GM15510 (cell line): ENCODE results near the gene OGFRL1.

Experiments used
- POLR2A ChIP-seq: IDR thresholded peaks from 3 replicates; pipeline ENCODE4 v1.6.1; 2011; ENCODE audit warnings: borderline replicate concordance; ENCODE audit not compliant: insufficient read length; ENCODE audit errors: extremely low read depth

OGFRL1 gene

GRCh38 chr6:71268735-71269437, 19.7 kb upstream of the OGFRL1 start:
- no peak for TF ChIP-seq POLR2A

GRCh38 chr6:71277926-71278600, 10.5 kb upstream of the OGFRL1 start:
- no peak for TF ChIP-seq POLR2A

DNA sequence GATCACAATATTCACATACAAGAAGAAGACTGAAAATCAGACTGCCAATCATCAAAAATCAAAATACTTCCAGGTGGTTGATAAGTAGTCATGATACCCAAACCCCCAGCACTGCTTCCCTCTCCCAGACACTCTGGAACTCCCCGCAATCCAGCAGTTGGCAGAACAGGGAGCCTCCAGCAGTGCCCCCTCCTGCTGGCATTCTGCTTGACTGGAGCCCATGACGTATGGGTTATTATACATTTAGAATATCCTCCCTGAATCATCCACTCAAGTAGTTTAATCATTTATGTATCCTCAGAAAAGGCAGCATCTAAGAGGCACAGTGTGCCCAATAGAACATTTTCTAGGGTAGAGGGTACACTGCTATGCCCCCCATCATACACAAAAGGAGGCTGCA, 9.3 kb upstream of the OGFRL1 start:
- no peak for TF ChIP-seq POLR2A

DNA sequence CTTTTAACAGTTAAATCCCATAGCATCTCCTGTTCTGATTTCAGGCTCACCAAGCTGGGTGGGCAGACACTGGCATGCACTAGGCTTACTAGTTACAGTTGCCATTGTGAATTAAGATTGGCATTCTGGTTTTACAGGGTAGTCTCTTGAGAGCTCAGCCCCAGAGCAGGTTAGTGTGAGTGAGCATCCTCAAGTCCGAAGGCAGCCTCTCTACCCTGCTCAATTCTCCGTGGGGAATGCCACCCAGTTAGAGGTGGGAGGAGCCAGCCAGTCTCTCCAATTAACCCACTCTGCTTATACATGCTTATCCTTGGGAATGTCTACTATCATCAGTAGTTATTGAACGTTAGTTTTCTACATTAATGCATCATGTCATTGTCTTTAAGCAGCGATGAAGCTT, 8.9 kb upstream of the OGFRL1 start:
- TF ChIP-seq POLR2A: no peak

DNA sequence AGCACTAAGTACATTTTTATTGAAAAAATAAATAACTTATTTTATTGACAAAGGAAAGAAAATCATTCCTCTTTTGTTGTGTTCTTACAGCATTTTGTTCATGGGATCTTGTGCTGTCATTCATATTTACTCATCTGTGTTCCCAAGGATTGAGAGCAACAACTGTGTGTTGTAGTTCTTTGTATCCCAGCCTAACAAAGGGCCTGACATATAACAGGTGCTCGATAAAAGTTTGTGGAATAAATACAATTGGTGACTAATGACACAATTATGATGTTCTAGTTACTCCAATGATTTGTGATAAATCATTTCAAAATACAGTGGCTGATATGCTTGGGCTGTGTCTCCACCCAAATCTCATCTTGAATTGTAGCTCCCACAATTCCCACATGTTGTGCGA, 7.9 kb upstream of the OGFRL1 start:
- TF ChIP-seq POLR2A: no peak

GRCh38 chr6:71284785-71285184, 3.8 kb upstream of the OGFRL1 start:
- no peak for TF ChIP-seq POLR2A

DNA sequence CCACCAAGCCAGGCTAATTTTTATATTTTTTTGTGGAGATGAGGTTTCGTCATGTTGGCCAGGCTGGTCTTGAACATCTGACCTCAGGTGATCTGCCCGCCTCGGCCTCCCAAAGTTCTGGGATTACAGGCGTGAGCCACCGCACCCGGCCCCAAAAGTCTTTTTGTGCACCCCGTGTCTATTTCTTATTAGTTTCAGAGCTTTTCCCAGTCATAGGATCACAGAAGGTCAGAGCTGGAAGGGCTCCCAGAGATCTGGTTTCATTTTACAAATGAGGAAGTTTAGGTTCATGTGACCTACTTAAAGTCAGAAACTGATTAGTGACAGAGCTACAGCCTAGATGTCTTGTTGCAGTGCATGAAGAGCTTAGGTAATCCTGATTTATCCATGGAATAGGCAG, 1.6 kb upstream of the OGFRL1 start:
- no peak for TF ChIP-seq POLR2A

DNA sequence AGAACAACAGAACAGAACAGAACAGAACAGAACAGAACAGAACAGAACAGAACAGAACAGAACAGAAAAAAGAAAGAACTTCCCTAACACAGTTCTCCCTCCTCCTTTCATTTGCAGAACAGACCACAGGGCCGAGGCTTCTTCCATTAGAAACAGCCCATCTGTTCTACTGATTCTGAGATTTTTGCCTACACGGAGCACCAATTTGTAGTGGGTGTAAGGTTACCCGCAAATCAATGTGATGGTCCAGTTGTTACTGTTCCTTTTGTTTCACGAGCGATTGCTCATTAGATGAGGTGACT, 734 bp upstream of the OGFRL1 start:
- no peak for TF ChIP-seq POLR2A

- TF ChIP-seq POLR2A: no peak
Observed at GRCh38 chr6:71289039-71289801, 609 bp downstream of the OGFRL1 start.

DNA sequence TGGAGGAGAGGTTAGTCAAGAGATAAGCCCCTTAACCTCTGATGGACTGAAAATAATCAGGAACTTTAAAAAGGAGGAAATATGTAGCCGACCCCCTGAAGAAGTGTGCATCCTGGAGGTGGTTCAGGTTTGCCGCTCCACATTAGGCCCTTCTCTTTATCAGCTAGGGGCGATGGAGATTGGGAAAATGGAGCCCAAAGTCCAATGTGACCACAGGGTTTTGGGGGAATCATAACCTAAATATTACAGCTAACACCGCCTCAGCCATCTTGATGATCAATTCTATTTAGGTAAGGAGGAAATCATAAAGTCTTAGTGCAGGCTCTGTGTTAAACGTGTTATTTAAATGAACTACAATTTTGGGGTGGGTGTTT, 1.2 kb downstream of the OGFRL1 start:
- TF ChIP-seq POLR2A: no peak

DNA sequence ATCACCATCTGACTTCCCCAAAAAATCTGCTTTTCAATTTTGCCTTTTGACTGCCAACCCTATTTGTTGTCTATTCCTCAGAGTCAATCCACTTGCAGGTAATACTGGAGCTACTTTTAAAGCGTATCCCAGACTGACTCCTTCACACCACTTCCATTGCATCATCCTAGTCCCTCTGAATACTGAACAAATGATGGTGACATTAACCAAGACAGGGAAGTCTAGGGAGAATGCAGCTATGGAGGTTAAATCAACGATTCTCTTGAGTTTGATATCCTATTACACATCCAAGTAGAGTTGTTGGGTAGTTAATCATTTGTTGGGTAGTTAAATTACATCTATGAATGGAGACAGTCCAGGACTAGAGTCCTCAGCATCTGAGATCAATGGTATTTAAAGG, 2.0 kb downstream of the OGFRL1 start:
- TF ChIP-seq POLR2A: no peak

- no peak for TF ChIP-seq POLR2A
Observed at GRCh38 chr6:71292001-71292400, 3.4 kb downstream of the OGFRL1 start.

DNA sequence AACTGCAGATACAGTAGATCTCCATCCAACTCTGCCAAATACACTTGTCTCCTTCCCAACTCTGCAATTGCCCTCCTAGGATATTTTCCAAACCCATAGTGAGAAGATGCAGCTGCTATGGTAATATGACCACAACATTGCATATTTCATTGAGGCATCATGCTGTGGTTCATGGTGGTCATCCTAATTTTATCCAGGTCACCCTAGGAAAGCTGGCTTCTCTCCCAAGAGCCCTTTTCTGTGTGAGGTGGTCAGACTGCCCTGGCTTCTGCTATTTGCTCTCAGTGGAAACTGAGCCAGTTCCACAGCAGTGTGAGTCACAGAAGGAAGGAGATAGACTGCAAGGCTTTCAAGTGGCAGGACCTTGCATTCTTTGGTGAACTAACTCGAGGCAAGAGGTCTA, 5.5 kb downstream of the OGFRL1 start:
- no peak for TF ChIP-seq POLR2A

DNA sequence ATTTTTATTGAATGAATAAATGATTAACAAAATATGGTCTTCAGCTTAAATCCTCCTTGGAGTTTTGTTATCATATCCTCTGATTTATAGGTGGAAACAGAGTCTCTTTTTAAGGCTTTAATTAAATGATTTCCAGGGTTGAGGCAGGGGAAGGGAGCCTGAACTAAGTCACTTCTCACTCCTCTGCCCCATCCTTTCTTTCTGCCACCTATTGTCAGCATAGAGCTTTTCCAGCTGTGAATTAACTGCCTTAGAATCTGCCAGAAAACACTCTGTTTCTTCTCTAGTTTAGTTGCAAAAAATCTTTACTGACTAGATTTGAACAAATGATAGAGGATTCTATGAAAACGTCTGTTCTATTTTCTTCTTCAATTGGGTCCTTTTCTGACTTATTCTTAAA, 9.8 kb downstream of the OGFRL1 start:
- TF ChIP-seq POLR2A: no peak

DNA sequence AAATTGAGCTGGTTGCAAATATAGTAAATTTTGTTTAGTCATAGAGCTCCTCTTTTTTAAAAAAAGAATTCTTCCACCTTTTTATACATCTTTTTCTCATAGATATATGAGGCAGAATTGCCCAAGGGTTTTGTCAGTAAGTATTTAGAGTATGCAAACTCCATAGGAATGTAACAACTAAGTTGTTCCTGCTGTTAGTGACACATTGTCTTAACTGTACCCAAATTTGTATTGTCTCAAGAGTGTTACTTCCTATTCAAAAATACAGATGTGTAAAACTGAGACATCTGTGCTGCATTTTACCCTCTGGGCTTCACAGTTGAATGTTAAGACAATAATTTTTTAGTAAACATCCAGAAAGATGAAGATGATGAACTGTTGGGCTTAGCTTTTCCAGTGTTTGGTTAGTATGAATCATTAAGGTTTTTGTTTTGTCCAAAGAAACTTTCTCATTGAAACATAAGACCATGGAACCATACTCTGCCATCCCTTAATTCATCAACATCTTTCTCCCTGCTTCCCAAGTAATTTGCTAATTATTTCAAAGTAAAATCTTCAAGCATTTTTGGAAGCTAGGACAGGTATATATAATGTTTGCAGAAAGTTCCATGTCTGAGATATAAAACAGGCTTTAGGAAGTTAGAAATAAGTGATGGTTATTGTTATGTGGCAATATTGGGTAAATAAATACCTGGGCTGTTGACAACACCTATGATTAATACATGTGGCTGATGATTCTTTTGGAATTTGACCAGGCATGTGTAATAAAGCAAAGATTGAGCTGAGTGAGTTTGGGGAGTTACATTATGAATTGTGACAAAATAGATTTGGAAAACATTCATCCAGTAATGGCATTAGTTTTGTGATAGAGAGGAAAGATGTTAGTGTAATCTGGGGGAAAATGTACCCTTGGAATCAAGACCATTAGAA, 11.2 kb downstream of the OGFRL1 start:
- no peak for TF ChIP-seq POLR2A
